SK-N-SH (cell line): Measurements from ENCODE around the gene ST7. TPM values are rescaled to one million over a fixed set of nuclear protein-coding genes. Genes with fewer than 3 reads are reported as not detected.

Experiments
- CTCF ChIA-PET: fragments of 300-600, 350-600 bp; formaldehyde crosslinking; extraction: SDS; loops from one replicate; lab custom pipeline; 2021; lab: Yijun Ruan, JAX
- POLR2A ChIA-PET: fragments of 350-600 bp; sonication (Branson Sonifier 250); formaldehyde crosslinking; extraction: SDS; loops from one replicate; lab custom pipeline; 2020; ENCODE audit warnings: antibody characterized with exemption, inconsistent platforms; lab: Yijun Ruan, JAX
- DNase-seq: peaks from one replicate; pipeline ENCODE4 v3.0.0; 2012
- H2AFZ ChIP-seq: fragments of 200-600 bp; sonication (generic); 2 replicates; pipeline ENCODE4 v1.8.1; 2016; ENCODE audit warnings: antibody characterized with exemption, mild to moderate bottlenecking, low read depth
- H3F3A ChIP-seq: fragments of 200-600 bp; sonication (generic); replicated peaks from 2 replicates; pipeline ENCODE3; 2016; ENCODE audit warnings: antibody characterized with exemption, mild to moderate bottlenecking; ENCODE audit not compliant: insufficient read depth
- H3K27ac ChIP-seq, 2 experiments: fragments of 200-500 bp in 1 of 2; fragments of 200-600 bp in 1 of 2; sonication (Bioruptor generic) in 1 of 2; sonication (generic), shearing (Covaris generic) in 1 of 2; 2 replicates each; pipeline versions ENCODE4 v1.5.1 to v1.6.1; 2014 to 2016; ENCODE audit warnings: low read depth in 2 of 2, inconsistent platforms in 1 of 2, low read length in 1 of 2, mild to moderate bottlenecking in 1 of 2, mixed read lengths in 1 of 2
- H3K27me3 ChIP-seq: fragments of 200-600 bp; sonication (generic), shearing (Covaris generic); 2 replicates; pipeline ENCODE4 v1.6.1; 2016; ENCODE audit warnings: mixed run types; ENCODE audit not compliant: insufficient read depth
- H3K36me3 ChIP-seq, 2 experiments: fragments of 200-500 bp in 1 of 2; fragments of 200-600 bp in 1 of 2; sonication (Bioruptor generic) in 1 of 2; sonication (generic) in 1 of 2; replicated peaks in 1 of 2; 2 replicates each; pipeline versions ENCODE3 to v1.5.1; 2014 to 2016; ENCODE audit warnings: low read length in 1 of 2, mild to moderate bottlenecking in 1 of 2; ENCODE audit not compliant: insufficient read depth in 2 of 2, control insufficient read depth in 1 of 2
- H3K4me1 ChIP-seq, 2 experiments: fragments of 200-500 bp in 1 of 2; fragments of 200-600 bp in 1 of 2; sonication (Bioruptor generic) in 1 of 2; sonication (generic), shearing (Covaris generic) in 1 of 2; 2 replicates each; pipeline versions ENCODE4 v1.5.1 to v1.6.1; 2014 to 2016; ENCODE audit warnings: low read depth in 1 of 2, low read length in 1 of 2, mixed run types in 1 of 2; ENCODE audit not compliant: insufficient read depth in 2 of 2, control insufficient read depth in 1 of 2
- H3K4me2 ChIP-seq: fragments of 200-600 bp; sonication (generic), shearing (Covaris generic); 2 replicates; pipeline ENCODE4 v1.6.1; 2017; ENCODE audit warnings: mixed run types
- H3K4me3 ChIP-seq, 2 experiments: fragments of 200-500 bp in 1 of 2; fragments of 200-600 bp in 1 of 2; sonication (Bioruptor generic) in 1 of 2; sonication (generic), shearing (Covaris generic) in 1 of 2; 2 replicates each; pipeline versions ENCODE4 v1.5.1 to v1.8.1; 2014 to 2016; ENCODE audit warnings: low read depth in 2 of 2, inconsistent platforms in 1 of 2, low read length in 1 of 2, mild to moderate bottlenecking in 1 of 2, mixed read lengths in 1 of 2, moderate library complexity in 1 of 2
- H3K79me2 ChIP-seq: fragments of 200-600 bp; sonication (generic); 2 replicates; pipeline ENCODE4 v1.8.1; 2017; ENCODE audit warnings: mild to moderate bottlenecking; ENCODE audit not compliant: insufficient read depth
- H3K9ac ChIP-seq: fragments of 200-600 bp; sonication (generic); 2 replicates; pipeline ENCODE4 v1.6.1; 2017; ENCODE audit warnings: mixed run types
- H3K9me2 ChIP-seq: fragments of 200-600 bp; sonication (generic); 2 replicates; pipeline ENCODE4 v1.6.1; 2017; ENCODE audit warnings: mixed run types
- H3K9me3 ChIP-seq: fragments of 200-600 bp; sonication (generic); 2 replicates; pipeline ENCODE4 v1.6.1; 2017; ENCODE audit warnings: mixed run types, mild to moderate bottlenecking, moderate library complexity
- H4K20me1 ChIP-seq: fragments of 200-600 bp; sonication (generic); 2 replicates; pipeline ENCODE4 v1.6.1; 2017; ENCODE audit warnings: mild to moderate bottlenecking, mixed run types; ENCODE audit not compliant: insufficient read depth
- EP300 ChIP-seq, 2 experiments: IDR thresholded peaks; 2 replicates each; pipeline versions ENCODE4 v1.4.0 to v1.6.1; 2012; ENCODE audit warnings: borderline replicate concordance in 1 of 2, low read depth in 1 of 2, low read length in 1 of 2
- EZH2phosphoT487 ChIP-seq: fragments of 200-600 bp; sonication (generic); IDR thresholded peaks from 2 replicates; pipeline ENCODE4 v1.6.1; 2017; ENCODE audit warnings: low read depth, mixed run types, mild to moderate bottlenecking, antibody characterized with exemption, moderate library complexity, borderline replicate concordance
- FOXJ3 ChIP-seq: sonication (generic); formaldehyde crosslinking; IDR thresholded peaks from 2 replicates; pipeline ENCODE4 v1.5.1; 2020; ENCODE audit warnings: mild to moderate bottlenecking, missing genetic modification reagents
- GABPA ChIP-seq: IDR thresholded peaks from 2 replicates; pipeline ENCODE4 v1.4.0; 2012; ENCODE audit warnings: low read depth, mild to moderate bottlenecking
- GATA2 ChIP-seq: sonication (generic); formaldehyde crosslinking; IDR thresholded peaks from 2 replicates; pipeline ENCODE4 v1.5.0; 2020; ENCODE audit warnings: mild to moderate bottlenecking, missing genetic modification reagents
- IRF3 ChIP-seq: fragments of 150-350 bp; IDR thresholded peaks from 2 replicates; pipeline ENCODE4 v1.6.1; 2016; ENCODE audit warnings: mild to moderate bottlenecking, low read depth, low read length
- JUND ChIP-seq: IDR thresholded peaks from 2 replicates; pipeline ENCODE4 v1.4.0; 2012
- MAX ChIP-seq: IDR thresholded peaks from 2 replicates; pipeline ENCODE4 v1.4.0; 2012; ENCODE audit warnings: low read depth
- MEF2A ChIP-seq: IDR thresholded peaks from 2 replicates; pipeline ENCODE4 v1.4.0; 2012; ENCODE audit warnings: low read depth, borderline replicate concordance
- NRF1 ChIP-seq: IDR thresholded peaks from 2 replicates; pipeline ENCODE4 v1.6.1; 2012; ENCODE audit warnings: low read depth, mild to moderate bottlenecking, low read length
- PBX3 ChIP-seq: IDR thresholded peaks from 2 replicates; pipeline ENCODE4; 2012
- RFX5 ChIP-seq: IDR thresholded peaks from 2 replicates; pipeline ENCODE4 v1.6.1; 2012; ENCODE audit warnings: mild to moderate bottlenecking, improper control_type of control experiment, low read length
- SMC3 ChIP-seq: IDR thresholded peaks from 2 replicates; pipeline ENCODE4 v1.6.1; 2012; ENCODE audit warnings: low read depth, low read length, improper control_type of control experiment
- TCF12 ChIP-seq: IDR thresholded peaks from 2 replicates; pipeline ENCODE4 v1.4.0; 2012
- USF1 ChIP-seq: IDR thresholded peaks from 2 replicates; pipeline ENCODE4 v1.4.0; 2012; ENCODE audit warnings: low read depth, borderline replicate concordance
- USF2 ChIP-seq: fragments of 150-350 bp; IDR thresholded peaks from 2 replicates; pipeline ENCODE4 v1.6.1; 2017; ENCODE audit warnings: antibody characterized with exemption, low read length, low read depth, borderline replicate concordance
- ZBTB33 ChIP-seq: IDR thresholded peaks from 2 replicates; pipeline ENCODE4 v1.4.0; 2012; ENCODE audit warnings: low read depth, borderline replicate concordance
- WGBS: methylation state at CpG from one replicate; pipeline ENCODE4 v1.1.6; 2017; ENCODE audit warnings: low lambda C conversion rate; 5-methylcytosine and 5-hydroxymethylcytosine counted together
- polyA plus RNA-seq, 3 experiments: library from polyadenylated mRNA; depleted of rRNA; stranded (reverse); fragments of >200 nt; gene quantifications; 2 replicates each; pipeline ENCODE4 v1.2.3, GENCODE V29; 2012

Gene ST7
- polyA plus RNA-seq, 1 of the 3 experiments (the other 2 are of a cell fraction) = 23.5 TPM

GRCh38 chr7:116985575-116985974 lies 32.3 kb downstream of the ST7 start:
- Histone ChIP-seq H3K9me3 (no peaks in the 10 kb centered on the region), H3F3A (peaks cover 13% of the 10 kb centered on the region), H3K79me2 (peaks cover 44% of the 10 kb centered on the region), H3K27ac (no peak overlapping the region), H3K4me2 (no peak overlapping the region), H3K9ac (no peak overlapping the region), H3K9me2 (no peaks in the 10 kb centered on the region), H3K36me3 (no peaks in the 10 kb centered on the region), H2AFZ (no peak overlapping the region), H3K4me3 (no peak overlapping the region), H3K27me3 (no peaks in the 10 kb centered on the region), H3K4me1 (peaks cover 0 to 8% of the 10 kb centered on the region in 2 experiments; a peak in 1 of 4 replicates), H4K20me1 (no peaks in the 10 kb centered on the region)
- ChIA-PET POLR2A (no interaction called here), CTCF (interaction anchor here (0.7 to 15.4 kb wide), 42 partner anchors 10 to 406 kb away, joined by 3 to 668 read pairs (median 7); partner anchors contain the start of gene ST7)
- DNase-seq = no peak
- WGBS = 99% methylated on average over 5 of the region's 5 CpGs
- no peak for TF ChIP-seq SMC3
- TF ChIP-seq MAX = no peak
- TF ChIP-seq EP300 (IDR thresholded peaks at IDR 0.05; ENCODE audit: borderline replicate concordance in 1 of 2, low read depth in 1 of 2, low read length in 1 of 2) = no peak
- TF ChIP-seq ZBTB33 = no peak
- TF ChIP-seq IRF3 = no peak
- no peak for TF ChIP-seq GABPA
- no peak for TF ChIP-seq JUND
- TF ChIP-seq FOXJ3 (CRISPR knock-in tag) = no peak
- TF ChIP-seq USF1 = no peak
- no peak for TF ChIP-seq PBX3
- TF ChIP-seq MEF2A = no peak
- no peak for TF ChIP-seq GATA2
- TF ChIP-seq EZH2phosphoT487 = no peak
- no peak for TF ChIP-seq TCF12
- TF ChIP-seq RFX5 = no peak
- TF ChIP-seq NRF1 = no peak
- no peak for TF ChIP-seq USF2
